Endodermal cell (in vitro differentiated cells): Measurements from ENCODE around the gene ZNF507. TPM values are rescaled to one million over a fixed set of nuclear protein-coding genes. Genes with fewer than 3 reads are reported as not detected.

Experiments used
- DNase-seq: peaks from one replicate; pipeline ENCODE4 v3.0.0-alpha.2; 2017
- H3K27ac ChIP-seq: 2 replicates; pipeline ENCODE4 v1.5.1; 2013; ENCODE audit warnings: mild to moderate bottlenecking, low read depth, low read length, moderate library complexity
- H3K27me3 ChIP-seq: 2 replicates; pipeline ENCODE4 v1.6.1; 2013; ENCODE audit warnings: mild to moderate bottlenecking, low read length, moderate library complexity; ENCODE audit not compliant: insufficient read depth, control insufficient read depth, poor library complexity, severe bottlenecking
- H3K36me3 ChIP-seq: 2 replicates; pipeline ENCODE4 v1.7.0; 2013; ENCODE audit warnings: mild to moderate bottlenecking, low read length, moderate library complexity; ENCODE audit not compliant: control insufficient read depth, insufficient read depth
- H3K4me1 ChIP-seq: one replicate; pipeline ENCODE4 v1.7.0; 2013; ENCODE audit warnings: low read length; ENCODE audit not compliant: control insufficient read depth, insufficient read depth
- H3K4me3 ChIP-seq: 2 replicates; pipeline ENCODE4 v1.5.1; 2013; ENCODE audit warnings: mild to moderate bottlenecking, low read length, moderate library complexity
- H3K9ac ChIP-seq: 2 replicates; pipeline ENCODE4 v1.6.1; 2013; ENCODE audit warnings: mild to moderate bottlenecking, low read length, moderate library complexity; ENCODE audit not compliant: poor library complexity, severe bottlenecking; ENCODE audit errors: extremely low read depth
- H3K9me3 ChIP-seq: 2 replicates; pipeline ENCODE4 v1.6.1; 2013; ENCODE audit warnings: mild to moderate bottlenecking, low read length, moderate library complexity; ENCODE audit not compliant: control insufficient read depth
- H3K27ac Mint-ChIP-seq: 2 replicates; pipeline ENCODE4 v1.8.0; 2020; ENCODE audit warnings: mixed read lengths
- H3K27me3 Mint-ChIP-seq: 2 replicates; pipeline ENCODE4 v1.8.0; 2021; ENCODE audit warnings: mild to moderate bottlenecking, mixed read lengths; ENCODE audit not compliant: insufficient read depth
- H3K36me3 Mint-ChIP-seq: 2 replicates; pipeline ENCODE4 v1.8.0; 2020; ENCODE audit warnings: low read depth, mixed read lengths
- H3K4me1 Mint-ChIP-seq: 2 replicates; pipeline ENCODE4 v1.8.0; 2020; ENCODE audit warnings: mixed read lengths
- H3K4me3 Mint-ChIP-seq: 2 replicates; pipeline ENCODE4 v1.8.0; 2020; ENCODE audit warnings: mild to moderate bottlenecking, moderate library complexity, mixed read lengths
- H3K9me3 Mint-ChIP-seq: 2 replicates; pipeline ENCODE4 v1.8.0; 2020; ENCODE audit warnings: mild to moderate bottlenecking, mixed read lengths
- CTCF ChIP-seq: fragments of 200-600 bp; sonication (generic); conservative IDR thresholded peaks from 2 replicates; pipeline ENCODE4 v1.5.0; 2021; ENCODE audit warnings: antibody characterized with exemption, mild to moderate bottlenecking
- WGBS, 2 experiments: methylation state at CpG; one replicate each; pipeline versions ENCODE4 v1.1.5 to v1.1.7; 2013; ENCODE audit warnings: missing lambda C conversion rate in 2 of 2, mixed read lengths in 1 of 2; ENCODE audit not compliant: insufficient coverage in 1 of 2, insufficient read length in 1 of 2; 5-methylcytosine and 5-hydroxymethylcytosine counted together
- total RNA-seq, 2 donors: library from RNA; stranded (reverse); fragmentation: NEBNext Ultra II Directional in 1 of 2; extraction: Animal tissue kit (Norgen Biotek cat#: 25700) in 1 of 2; gene quantifications; 2 replicates in 1 of 2; 3 replicates in 1 of 2; pipeline ENCODE4 v1.2.1, GENCODE V29; 2021

ZNF507 gene
- total RNA-seq, 2 donors from 2014 or later: 28.0 to 32.5 TPM

GRCh38 chr19:32367063-32367462 is 21.7 kb downstream of the ZNF507 start:
- H3K36me3 ChIP-seq: peaks cover 48% of the 10 kb centered on the region
- H3K27ac Mint-ChIP-seq: no peak overlapping the region
- peaks cover 1% of the 10 kb centered on the region for H3K9me3 ChIP-seq
- no peak overlapping the region for H3K4me3 ChIP-seq
- H3K4me3 Mint-ChIP-seq: no peak overlapping the region
- no peaks in the 10 kb centered on the region for H3K27me3 ChIP-seq
- H3K27me3 Mint-ChIP-seq: no peaks in the 10 kb centered on the region
- no peak overlapping the region for H3K9ac ChIP-seq
- DNase-seq: no peak
- no peaks in the 10 kb centered on the region for H3K4me1 ChIP-seq
- no peak for TF ChIP-seq CTCF
- peaks cover 59% of the 10 kb centered on the region for H3K36me3 Mint-ChIP-seq
- H3K4me1 Mint-ChIP-seq: no peaks in the 10 kb centered on the region
- no peaks in the 10 kb centered on the region for H3K9me3 Mint-ChIP-seq
- no peak overlapping the region for H3K27ac ChIP-seq
- 79 to 80% methylated on average over 5 to 6 of the region's 6 CpGs for WGBS, 2 experiments

GRCh38 chr19:32367948-32368536 is 22.6 kb downstream of the ZNF507 start:
- TF ChIP-seq CTCF: no peak
- Mint-ChIP-seq H3K9me3 (peaks cover 4% of the 10 kb centered on the region), H3K4me3 (no peak overlapping the region), H3K36me3 (peaks cover 61% of the 10 kb centered on the region), H3K27ac (no peak overlapping the region), H3K27me3 (no peaks in the 10 kb centered on the region), H3K4me1 (no peaks in the 10 kb centered on the region)
- Histone ChIP-seq H3K9me3 (peaks cover 11% of the 10 kb centered on the region), H3K9ac (no peak overlapping the region), H3K4me1 (no peaks in the 10 kb centered on the region), H3K4me3 (no peak overlapping the region), H3K36me3 (peaks cover 48% of the 10 kb centered on the region), H3K27me3 (no peaks in the 10 kb centered on the region), H3K27ac (no peak overlapping the region)
- 96 to 100% methylated on average over 3 of the region's 3 CpGs for WGBS, 2 experiments
- no peak for DNase-seq

GRCh38 chr19:32368787-32369186 is 23.4 kb downstream of the ZNF507 start:
- no peak for TF ChIP-seq CTCF

More at GRCh38 chr19:32368787-32369186, 23.4 kb downstream of the ZNF507 start:
- peaks cover 8% of the 10 kb centered on the region for H3K9me3 Mint-ChIP-seq
- H3K27me3 Mint-ChIP-seq: no peaks in the 10 kb centered on the region
- Histone ChIP-seq H3K4me1 (no peaks in the 10 kb centered on the region), H3K4me3 (no peak overlapping the region), H3K9me3 (peaks cover 13% of the 10 kb centered on the region), H3K27me3 (no peaks in the 10 kb centered on the region), H3K9ac (no peak overlapping the region), H3K36me3 (peaks cover 54% of the 10 kb centered on the region), H3K27ac (no peak overlapping the region)
- H3K4me3 Mint-ChIP-seq: no peak overlapping the region
- H3K4me1 Mint-ChIP-seq: no peaks in the 10 kb centered on the region
- H3K27ac Mint-ChIP-seq: no peak overlapping the region
- peaks cover 68% of the 10 kb centered on the region for H3K36me3 Mint-ChIP-seq
- WGBS, 2 experiments: 67 to 95% methylated on average over 1 to 2 of the region's 2 CpGs
- no peak for DNase-seq
